ENCODE data around the gene LAIR1.

DNA sequence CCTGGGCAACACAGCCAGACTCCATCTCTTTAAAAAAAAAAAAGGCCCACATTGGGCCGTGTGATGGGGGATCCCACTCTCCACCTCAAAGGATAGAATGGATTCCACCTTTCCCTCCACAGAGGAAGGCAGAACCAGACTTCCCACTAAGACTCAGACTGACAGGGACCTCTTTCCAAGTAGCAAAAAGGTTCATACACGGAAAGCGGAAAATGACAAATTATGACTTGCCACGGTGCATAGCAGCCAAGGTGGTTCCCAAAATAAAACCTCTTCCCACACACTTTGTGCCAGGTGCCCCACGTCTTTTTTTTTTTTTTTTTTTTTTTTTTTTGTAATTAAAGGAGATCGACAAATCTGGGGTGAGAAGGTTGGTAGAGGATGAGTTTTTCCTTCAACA, 36.2 kb upstream of the LAIR1 start:
- TF ChIP-seq, protein P1, sequence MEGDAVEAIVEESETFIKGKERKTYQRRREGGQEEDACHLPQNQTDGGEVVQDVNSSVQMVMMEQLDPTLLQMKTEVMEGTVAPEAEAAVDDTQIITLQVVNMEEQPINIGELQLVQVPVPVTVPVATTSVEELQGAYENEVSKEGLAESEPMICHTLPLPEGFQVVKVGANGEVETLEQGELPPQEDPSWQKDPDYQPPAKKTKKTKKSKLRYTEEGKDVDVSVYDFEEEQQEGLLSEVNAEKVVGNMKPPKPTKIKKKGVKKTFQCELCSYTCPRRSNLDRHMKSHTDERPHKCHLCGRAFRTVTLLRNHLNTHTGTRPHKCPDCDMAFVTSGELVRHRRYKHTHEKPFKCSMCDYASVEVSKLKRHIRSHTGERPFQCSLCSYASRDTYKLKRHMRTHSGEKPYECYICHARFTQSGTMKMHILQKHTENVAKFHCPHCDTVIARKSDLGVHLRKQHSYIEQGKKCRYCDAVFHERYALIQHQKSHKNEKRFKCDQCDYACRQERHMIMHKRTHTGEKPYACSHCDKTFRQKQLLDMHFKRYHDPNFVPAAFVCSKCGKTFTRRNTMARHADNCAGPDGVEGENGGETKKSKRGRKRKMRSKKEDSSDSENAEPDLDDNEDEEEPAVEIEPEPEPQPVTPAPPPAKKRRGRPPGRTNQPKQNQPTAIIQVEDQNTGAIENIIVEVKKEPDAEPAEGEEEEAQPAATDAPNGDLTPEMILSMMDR (IDR thresholded peaks at IDR 0.05; ENCODE audit: insufficient read depth, low read depth, low read length): no peak
- no peak for TF ChIP-seq EZH2 (IDR thresholded peaks at IDR 0.05; ENCODE audit: insufficient read depth, low read length)

Measured in astrocyte (in vitro differentiated cells and primary cell).